Inferior parietal cortex (tissue), 1 donor: ENCODE data around the gene C1orf21.

ENCODE experiments used
- DNase-seq: peaks from one replicate; pipeline ENCODE4 v3.0.0-alpha.2; 2016; ENCODE audit errors: extremely low spot score

Gene C1orf21

DNA sequence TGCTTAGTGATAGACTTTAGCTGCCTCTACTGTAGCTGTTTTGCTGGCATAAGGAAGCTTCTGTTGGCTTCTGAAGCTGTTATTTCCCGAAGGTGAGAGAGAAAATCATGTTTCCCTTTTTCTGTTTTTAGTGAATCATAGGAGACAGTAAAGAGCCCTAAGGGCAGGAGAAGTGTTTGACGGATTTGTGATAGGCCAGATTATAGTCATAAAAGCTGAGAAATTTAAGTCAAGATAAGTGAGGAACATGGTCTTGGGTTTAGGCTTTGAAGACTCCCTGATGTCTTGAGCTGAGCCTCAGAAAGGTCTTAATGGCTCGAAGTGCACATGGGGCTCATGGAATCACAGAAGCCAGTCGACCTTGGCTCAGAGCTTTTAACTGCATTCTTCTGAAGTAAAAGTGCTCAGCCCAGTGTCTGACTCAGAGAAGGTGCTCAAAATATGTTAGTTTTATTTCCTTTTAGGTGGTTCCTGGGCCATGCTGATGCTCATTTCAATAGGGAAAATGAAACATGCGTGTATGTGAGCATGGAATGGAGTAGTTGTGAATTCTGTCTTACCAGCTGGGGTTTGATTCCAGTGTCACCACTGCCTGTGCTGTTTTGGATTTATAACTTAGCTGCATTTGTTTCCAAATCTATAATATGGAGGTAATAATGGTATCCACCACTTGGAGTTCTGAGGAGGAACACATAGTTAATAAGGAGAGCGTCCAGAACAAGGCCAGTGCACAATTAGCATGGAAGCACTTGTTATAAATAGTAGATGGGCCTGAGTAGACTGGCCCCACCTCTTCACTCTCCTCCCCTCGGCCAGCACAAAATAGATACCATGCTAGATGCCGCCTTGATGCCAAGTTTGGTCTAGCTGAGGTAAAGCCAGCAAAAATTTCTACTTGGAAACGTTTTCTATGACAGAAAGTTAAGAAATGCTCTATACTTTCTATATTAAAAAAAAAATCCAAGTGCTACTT, 99.2 kb downstream of the C1orf21 start:
- no peak for DNase-seq

DNA sequence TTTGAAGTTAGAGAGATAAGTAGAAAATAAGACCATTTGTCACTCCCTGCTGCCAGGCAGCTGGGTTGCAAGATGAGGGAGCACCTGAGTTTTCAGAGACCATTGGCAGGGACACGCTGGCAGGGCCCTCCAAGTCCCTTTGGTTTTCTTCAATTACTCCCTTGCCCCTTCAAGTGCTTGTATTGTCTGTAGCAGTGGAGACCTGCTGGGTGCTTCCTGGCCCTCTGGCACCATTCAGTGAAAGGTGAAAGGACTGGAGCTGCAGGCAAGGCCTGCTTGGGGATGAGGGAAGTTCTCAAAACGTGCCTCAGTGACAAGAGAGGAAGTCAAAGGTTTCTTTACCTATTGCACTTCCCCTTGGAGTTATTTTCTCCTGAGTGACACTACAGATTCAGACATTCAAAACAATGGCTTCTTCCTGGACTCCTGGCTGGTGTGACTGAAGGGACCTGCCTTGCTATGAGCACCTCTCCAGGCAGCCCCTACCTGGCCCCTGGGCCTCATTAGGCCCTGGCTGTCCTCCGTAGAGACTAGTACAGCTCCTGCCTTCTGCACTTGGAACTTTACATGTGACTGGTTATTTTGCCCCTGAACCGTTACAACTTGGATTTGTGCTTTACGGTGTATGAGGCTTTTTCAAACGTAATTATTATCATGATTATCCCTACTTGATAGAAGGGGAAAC, 100.1 kb downstream of the C1orf21 start:
- DNase-seq = no peak

DNA sequence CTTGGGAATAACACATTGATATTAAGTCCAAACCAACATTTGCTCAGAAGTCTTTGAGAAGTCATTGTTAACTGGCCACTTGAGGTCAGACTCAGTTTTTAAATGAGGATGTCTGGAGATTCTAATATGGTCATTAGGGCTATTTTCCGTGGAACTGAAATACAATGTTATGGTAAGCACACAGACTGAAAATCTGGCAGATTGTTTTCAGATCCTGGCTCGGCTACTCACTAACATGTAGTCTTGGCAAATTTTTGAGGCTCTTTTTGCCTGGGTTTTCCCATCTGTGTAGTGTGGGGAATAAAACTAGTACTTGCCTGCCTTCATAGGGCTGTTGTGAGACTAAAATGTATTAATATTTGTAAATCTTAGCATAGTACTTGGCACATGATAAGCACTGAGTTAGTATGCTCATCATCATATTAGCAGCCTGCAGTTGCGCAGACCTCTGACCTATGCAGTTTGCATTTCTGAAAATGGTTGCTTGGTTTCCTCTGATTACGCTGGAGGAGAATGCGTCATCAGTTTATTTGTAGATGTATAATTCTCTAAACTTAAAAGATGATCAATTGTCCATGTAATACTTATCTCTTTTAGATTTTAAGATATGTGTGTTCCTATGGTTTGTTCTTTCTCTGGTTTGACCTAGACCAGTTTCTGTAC, 100.8 kb downstream of the C1orf21 start:
- no peak for DNase-seq

DNA sequence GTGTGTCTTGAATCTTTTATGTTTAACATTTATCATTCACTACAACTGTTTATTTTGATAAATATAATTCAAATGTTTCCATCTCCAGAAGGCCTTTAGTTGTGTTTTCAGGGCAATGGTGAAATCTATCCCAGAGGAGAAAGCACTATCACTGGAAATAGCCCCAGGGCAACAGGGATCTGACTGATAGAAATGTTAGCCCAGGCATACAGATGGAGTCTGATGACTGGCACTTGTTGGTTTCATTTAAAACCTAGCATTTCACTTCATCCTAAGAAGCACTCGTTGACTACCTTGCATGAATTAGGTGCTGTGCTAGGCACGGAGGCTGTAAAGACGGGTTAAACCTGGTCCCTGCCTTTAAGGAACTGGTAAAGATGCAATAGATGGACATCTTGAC, 103.1 kb downstream of the C1orf21 start:
- DNase-seq = no peak

DNA sequence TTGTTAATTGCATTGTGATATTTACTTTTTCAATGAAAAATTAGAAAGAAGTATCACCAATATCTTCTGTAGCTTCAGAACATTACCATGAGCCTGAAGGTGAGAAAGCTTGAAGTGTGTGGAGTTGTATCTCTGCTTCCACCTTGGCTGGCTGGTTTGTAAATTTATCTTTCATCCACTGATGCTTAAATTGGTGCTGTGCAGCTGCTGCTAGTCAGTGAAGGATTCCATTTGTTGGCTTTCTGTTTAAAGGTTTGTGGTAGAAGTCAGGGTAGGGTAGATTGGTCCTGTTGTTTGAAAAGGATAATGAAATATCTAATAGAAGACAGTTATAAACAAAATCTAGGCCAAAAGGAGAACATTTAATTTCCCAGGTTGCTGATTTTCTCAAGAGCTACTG, 105.7 kb downstream of the C1orf21 start:
- no peak for DNase-seq

DNA sequence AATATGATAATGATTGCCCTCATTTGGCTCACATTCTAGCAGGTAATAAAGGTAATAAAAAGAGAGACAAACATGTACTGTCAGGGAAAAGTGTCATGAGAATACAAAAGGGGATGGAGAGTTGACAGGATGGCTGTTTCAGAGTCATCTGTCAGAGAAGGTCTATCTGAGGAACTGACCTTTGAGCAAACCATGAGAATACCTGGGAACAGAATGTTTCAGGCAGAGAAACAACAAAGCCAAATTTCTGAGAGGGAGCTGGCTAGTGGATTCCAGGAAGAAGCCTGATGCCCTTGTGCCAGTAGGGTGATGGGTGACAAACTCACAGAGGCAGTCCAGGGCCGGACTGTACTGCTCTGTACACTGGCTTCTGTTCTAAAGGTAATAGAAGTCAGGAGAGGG, 107.2 kb downstream of the C1orf21 start:
- no peak for DNase-seq

DNA sequence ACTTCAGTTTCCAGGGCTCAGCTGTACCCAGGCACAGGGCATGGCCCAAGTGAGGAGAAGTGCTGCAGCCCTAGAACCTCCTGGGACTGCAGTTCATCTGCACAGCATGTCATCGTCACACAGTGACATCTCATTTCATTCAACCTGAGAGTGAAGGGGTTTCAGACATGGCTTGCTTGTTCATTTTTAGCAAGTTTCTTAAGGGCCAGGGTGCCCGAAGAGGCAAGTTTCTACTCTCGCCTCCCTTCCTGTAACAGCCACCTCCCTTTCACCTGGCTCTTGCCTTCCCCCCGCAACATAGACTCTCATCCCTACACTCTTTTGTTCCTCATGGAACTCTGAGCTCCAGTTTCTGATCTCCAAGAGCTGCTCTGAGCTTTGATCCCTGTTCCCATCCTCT, 108.1 kb downstream of the C1orf21 start:
- no peak for DNase-seq

DNA sequence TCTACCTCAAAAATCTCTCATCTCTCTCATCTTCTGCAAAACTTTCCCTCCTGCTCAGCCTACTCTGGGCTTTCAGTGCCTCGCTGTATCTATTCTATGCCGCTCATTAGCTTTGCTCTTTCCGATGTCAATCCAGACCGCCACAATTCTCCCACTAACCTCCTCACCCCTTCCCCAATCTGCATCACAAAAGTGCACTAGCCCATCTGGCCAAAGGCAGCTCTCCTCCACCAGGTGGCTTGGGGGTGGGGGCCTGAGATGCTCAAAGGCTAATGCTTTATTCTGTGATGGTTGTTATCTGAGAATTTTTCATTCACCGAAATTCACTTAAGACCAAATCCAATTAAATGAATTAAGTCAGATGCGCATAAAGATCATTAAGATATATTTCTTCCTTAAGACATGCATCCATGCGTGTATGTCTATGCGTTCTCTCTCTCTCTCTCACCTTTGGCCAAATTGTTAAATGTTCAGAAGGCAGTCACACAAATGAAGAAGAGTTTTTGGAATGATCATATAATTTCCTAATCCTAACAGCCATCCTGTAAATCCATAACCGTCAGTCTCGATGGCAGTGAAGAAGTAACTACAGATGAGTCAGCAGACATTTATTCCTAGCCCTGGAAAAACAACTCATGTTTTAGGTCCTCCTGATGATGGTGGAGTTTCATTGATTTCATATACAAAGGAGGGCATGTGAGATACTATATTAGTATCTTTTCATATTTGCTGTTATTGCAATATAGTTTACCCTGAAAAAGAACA, 111.3 kb downstream of the C1orf21 start:
- DNase-seq = no peak

DNA sequence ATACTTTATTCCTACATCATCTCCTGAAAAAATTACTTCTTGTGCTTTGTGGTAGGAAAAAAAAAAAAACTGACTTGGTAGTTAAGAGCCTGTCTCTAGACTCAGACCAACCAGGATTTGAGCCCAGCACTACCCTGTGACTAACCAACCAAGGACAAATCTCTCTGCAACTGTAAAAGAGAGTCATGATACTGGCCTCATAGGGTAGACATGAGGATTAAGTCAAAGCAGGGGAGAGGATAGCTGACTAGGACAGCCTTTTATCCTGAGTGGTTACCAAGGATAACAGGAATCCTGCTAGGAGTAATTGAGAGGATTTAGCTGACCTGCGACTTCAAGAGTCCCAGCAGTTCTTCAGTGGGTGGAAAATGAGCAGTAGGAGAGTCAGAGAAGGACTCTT, 112.8 kb downstream of the C1orf21 start:
- DNase-seq = no peak

DNA sequence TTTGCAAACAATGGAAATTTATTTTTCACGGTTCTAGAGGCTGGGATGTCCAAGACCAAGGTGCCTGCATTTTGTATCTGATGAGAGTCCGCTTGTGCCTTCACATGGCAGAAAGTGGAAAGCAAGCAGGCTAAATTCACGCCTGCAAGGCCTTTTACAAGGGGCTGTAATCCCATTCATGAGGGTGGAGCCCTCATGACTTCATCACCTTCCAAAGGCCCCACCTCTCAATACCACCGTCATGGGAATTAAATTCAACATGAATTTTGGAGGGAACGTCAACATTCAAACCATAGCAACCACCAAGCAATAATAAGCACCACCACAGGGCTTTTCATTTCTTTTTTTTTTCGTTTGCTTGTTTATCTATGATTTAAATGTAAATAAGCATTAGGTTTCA, 115.3 kb downstream of the C1orf21 start:
- no peak for DNase-seq

DNA sequence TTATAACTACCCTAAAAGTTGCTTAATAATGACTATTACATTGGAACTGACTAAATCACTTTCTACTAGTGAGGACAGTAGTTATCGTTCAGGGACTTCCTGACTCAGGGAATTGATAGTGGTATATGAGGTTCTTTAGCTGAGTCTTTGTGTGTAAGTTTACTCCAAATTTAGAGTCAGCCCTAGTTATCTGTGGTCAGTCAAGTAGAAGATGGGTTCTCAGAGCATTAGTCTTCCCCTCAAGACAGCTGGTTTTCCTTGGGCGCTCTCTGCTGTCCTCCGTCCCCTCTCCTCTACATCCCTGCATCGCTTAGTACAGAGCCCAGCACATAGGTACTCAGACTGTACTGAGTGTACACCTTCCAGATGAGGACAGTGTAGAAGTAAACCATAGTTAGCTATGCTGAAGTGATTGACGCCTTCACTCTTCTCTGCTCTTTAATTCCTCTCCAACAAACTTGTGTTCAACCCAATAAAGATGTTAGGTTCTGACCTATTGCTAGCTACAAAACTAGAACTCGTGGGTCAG, 116.5 kb downstream of the C1orf21 start:
- no peak for DNase-seq

DNA sequence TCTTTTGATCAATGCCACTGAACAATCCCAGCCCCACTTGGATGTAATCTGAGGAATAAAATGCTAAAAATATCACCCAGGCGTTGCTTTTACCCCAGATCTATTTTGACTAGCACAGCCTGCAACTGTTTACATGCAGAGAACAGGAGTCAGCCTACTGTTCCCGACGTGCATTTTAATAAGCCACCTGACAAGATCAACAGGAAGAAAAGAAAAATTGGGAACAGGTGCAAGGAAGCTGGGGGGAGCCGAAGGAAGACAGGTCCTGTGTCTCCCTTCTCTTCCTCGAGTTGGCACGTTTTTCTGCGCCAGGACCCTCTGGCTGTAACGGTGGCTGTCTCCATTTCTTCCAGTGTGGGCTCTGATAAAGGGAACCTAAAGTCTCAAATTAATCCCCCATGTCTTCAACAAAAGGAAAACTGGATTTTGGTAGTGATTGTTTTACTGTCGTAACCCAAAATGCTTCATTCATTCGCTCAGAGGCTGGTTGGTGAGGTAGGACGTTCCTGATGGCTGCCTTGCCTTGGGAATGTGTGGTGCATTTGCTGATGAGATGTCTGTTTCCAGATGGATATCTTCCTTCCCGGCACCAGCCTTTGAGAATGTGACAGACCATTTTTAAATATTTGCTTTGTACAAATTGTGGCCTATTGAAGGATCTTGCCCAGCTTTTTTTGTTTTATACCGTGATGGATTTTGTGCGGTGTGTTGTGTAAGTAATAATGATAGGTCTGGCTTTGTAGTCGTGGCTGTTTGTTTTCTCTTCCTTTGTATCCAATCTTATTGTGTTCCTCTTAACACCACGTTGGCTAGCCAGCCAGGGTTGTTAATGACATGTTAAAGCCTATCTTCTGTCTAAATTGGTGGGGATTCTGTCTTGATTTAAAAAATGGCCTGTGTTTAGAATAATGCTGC, 117.5 kb downstream of the C1orf21 start:
- no peak for DNase-seq

DNA sequence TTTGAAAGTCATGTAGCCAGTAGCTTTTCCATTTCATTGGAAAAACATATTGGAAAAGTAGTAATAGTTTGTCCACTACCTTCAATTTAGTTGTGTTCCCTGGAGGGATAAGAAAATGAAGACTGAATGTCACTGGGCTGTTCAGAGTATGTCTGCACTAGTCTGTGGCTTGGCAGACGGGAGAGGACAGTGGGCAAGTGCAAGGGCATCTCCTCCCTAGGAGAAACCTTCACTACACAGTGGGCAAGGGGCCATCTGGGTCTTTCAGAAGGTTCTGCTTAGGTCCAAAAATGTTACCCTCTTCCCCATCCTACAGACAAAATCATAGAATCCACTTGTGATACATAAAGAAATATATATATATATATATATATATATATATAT, 118.1 kb downstream of the C1orf21 start:
- DNase-seq = no peak

DNA sequence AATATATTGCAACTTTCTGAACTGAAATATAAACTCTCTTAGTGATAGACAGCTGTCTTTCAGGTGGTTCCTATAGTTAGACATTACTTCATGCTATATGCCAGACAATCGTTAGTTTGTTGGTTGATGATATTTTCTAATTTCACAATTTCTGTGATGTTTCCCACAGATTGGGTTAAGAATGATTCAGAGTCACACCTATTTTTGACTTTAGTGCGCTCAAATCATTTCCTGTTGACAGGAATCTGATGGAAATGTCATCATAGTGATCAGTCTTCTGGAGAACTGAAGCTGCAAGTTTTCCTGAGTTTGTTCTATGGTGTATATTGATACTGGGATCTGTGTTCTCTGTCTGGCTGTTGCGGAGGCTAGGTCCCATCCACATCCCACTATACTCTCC, 119.7 kb downstream of the C1orf21 start:
- no peak for DNase-seq

DNA sequence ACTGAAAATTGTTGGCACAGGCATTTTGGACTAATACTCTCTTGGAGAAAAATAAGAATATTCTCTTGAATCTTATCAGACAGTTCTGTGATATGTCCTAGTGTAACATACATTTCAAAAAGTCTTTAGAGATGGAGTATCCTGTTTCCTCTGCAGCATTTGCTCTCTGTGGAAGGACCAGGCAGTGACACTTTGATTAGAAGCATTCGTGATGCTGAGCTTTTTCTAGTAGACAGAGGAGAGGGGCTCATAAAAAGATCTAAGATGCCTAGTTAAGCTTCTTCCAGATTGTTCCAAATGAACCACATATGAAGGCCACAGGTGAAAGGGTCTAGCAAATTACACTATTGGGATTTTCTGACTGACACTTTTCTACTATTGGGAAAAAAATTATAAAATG, 120.3 kb downstream of the C1orf21 start:
- no peak for DNase-seq

DNA sequence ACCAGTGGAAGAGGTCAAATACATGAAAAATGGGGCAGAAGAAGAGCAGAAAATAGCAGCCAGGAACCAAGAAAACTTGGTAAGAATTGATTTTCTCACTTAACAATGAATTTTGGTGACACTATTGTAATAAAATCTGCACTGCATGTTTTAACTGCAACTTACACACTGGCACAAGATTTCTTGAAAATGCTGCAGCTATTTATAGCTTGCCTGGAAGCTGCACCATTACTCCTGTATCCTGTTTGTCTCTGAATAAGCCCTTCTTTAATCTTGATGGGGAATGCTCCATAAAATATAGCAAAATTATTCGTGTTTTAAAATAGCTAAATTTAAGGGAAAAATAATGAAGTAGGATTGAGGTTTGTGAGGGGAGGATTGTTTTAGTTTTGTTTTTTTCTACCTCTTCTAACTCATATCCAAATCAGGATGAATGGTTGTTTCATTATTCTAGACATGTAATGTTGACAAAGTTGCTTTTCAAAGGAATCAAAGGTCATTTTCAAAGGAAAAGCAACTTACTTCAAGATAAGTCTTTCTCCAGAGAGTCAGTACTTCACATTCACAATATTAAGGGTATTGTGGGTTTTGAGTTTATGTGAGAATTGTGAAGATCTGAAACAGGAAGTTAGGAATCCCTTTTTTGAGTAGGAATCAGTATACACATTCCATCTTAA, 120.9 kb downstream of the C1orf21 start:
- DNase-seq = no peak

DNA sequence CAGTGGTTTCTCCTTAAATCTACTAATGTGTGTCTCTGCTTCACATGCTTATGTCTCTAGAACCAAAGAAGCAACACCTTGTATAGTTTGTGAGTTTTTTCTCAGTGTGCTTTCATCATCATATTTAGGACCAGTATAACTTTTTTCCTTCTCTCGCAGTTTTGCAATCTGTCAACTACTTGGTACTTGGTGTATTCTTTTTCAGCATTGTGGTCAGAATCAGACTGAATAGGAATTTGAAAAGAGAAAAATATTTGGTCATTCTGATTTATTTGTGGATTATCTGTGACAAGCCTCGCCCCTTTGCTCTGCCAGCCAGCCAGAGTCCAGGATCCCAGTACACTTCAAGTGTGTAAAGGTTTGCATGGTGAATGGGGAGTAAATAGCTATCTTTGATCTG, 122.3 kb downstream of the C1orf21 start:
- DNase-seq = no peak

DNA sequence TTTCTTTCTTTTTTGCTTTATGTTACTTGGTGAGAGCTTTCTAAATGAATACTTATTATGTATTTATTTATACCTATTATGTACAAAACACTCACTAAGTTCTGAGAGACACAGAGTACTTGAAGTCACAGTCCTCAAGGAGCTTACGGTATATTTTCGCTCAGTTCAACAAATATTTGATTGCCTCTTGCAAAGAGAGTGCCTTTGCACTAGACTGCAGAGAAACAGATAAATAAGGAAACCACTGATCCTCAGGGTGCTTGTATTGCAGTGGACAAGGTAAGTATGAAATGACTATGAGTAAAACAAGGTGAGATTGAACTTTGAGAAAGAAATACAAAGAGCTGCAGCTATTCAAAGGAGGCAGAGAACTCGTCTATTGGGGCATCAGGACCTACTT, 123.3 kb downstream of the C1orf21 start:
- no peak for DNase-seq

DNA sequence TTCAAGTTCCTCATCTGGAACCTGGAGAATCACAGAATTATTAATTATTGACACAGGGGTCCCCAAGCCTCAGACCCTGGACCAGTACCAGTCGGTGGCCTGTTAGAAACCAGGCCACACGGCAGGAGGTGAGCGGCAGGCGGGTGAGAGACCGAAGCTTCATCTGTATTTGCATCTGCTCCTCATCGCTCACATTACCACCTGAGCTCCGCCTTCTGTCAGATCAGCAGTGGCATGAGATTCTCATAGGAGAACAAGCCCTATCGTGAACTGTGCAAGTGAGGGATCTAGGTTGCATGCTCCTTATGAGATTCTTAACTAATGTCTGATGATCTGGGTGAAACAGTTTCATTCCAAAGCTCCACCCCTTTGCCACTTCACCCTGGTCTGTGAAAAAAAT, 125.9 kb downstream of the C1orf21 start:
- no peak for DNase-seq

DNA sequence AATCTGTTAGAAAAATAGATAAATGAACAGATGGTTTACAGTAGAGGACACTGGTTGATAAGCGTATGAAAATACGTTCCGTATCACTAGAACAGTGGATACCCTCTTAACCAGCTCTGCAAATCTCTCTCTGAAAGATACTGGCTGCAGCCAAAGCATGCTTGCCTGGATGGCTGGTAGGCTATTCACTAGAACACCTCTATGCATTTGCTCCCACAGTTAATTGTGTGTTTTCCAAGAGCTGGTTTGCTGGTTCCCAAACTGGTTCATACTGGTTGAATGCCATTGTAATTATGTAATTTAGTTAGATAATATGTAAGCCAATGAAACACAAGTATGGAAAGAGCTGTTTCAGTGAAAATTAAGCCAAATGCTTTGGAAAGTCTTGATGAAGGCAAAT, 126.6 kb downstream of the C1orf21 start:
- DNase-seq = no peak
